ENCODE results near the gene DIPK1B. TPM values are rescaled to one million over a fixed set of nuclear protein-coding genes. Genes with fewer than 3 reads are reported as not detected.

Gene DIPK1B
- total and polyA plus RNA-seq, 12 donors, result 15.7 to 37.9 (median 18.3) TPM

DNA sequence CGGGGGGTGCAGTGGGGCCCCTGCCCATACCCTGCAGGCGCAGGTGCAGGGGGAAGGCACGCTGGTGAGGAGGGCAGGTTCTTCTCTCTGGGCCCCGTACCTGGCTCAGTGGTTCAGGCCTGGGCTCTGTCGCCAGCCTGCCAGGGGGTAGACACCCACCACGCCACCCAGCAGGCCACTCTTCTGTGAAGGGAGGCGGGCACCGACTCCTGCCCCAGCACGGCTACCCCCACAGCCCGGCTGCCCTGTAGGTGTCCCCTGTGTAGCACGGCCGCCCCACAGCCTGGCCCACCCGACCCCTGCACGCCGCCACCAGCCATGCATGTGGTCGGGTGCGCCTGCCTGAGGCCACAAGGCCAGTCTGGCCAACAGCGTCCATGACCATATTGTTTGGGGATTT, 34.2 kb downstream of the DIPK1B start:
- ATAC-seq (peak in 1 of 8 donors; percentile 1), DNase-seq (no peak)
- peak overlapping the region in 6 of 10 donors; percentile 31 to 81 (median 58) for H3K27ac ChIP-seq
- H3K9me3 ChIP-seq, result peaks cover 0 to 6% (median 0%) of the 10 kb centered on the region in 11 donors
- H3K27me3 ChIP-seq, result peaks cover 0 to 21% (median 16%) of the 10 kb centered on the region in 7 donors
- no peak overlapping the region for H3K4me3 ChIP-seq
- intact Hi-C loops (cut with DNase I), result no loop called here
- WGBS, 2 donors, result 93 to 94% methylated on average over 18 of the region's 18 CpGs
- TF ChIP-seq, protein P1, sequence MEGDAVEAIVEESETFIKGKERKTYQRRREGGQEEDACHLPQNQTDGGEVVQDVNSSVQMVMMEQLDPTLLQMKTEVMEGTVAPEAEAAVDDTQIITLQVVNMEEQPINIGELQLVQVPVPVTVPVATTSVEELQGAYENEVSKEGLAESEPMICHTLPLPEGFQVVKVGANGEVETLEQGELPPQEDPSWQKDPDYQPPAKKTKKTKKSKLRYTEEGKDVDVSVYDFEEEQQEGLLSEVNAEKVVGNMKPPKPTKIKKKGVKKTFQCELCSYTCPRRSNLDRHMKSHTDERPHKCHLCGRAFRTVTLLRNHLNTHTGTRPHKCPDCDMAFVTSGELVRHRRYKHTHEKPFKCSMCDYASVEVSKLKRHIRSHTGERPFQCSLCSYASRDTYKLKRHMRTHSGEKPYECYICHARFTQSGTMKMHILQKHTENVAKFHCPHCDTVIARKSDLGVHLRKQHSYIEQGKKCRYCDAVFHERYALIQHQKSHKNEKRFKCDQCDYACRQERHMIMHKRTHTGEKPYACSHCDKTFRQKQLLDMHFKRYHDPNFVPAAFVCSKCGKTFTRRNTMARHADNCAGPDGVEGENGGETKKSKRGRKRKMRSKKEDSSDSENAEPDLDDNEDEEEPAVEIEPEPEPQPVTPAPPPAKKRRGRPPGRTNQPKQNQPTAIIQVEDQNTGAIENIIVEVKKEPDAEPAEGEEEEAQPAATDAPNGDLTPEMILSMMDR (IDR thresholded peaks at IDR 0.05), result no peak
- peaks cover 18 to 56% (median 34%) of the 10 kb centered on the region in 9 donors for H3K4me1 ChIP-seq
- H3K36me3 ChIP-seq, result no peaks in the 10 kb centered on the region

DNA sequence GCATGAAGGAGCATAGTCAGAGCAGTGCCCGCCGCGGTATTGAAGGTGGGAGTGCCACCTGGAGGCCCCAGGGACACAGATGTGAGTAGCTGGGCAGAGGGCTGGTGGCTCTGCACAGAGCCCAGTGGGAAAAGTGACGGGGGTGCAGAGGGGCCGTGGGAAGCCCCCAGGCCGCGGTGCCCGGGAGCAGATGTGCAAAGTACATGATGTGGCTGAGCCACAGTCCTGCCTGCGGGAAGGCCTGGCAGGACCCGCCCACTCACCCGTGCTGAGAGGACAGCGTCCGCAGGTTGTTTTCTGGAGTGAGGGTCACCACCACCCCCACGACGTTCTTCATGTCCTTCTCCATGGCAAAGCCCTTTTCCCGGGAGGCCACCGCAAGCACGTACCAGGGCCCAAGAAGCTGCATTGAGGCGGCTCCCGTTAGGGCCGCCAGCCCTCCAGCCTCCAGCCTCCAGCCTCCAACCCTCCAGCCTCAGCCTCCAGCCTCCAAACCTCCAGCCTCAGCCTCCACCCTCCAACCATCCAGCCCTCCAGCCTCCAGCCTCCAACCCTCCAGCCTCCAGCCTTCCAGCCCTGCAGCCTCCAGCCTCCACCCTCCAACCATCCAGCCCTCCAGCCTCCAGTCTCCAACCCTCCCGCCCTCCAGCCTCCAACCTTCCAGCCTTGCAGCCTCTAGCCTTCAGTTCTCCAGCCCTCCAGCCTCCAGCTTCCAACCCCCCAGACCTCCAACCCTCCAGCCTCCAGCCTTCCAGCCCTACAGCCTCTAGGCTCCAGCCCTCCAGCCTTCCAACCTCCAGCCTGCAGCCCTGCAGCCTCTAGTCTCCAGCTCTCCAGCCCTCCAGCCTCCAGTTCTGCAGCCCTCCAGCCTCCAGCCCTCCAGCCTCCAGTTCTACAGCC, 35.0 kb downstream of the DIPK1B start:
- TF ChIP-seq, protein P1 (IDR thresholded peaks at IDR 0.05), result no peak
- no peaks in the 10 kb centered on the region for H3K36me3 ChIP-seq
- peaks cover 13 to 48% (median 30%) of the 10 kb centered on the region in 9 donors for H3K4me1 ChIP-seq
- ATAC-seq, result no peak
- intact Hi-C loops (cut with DNase I), result no loop called here
- no peak overlapping the region for H3K4me3 ChIP-seq
- H3K27me3 ChIP-seq, result peaks cover 0 to 14% (median 8%) of the 10 kb centered on the region in 7 donors
- 91 to 93% methylated on average over 22 of the region's 22 CpGs for WGBS, 2 donors
- peaks cover 0 to 14% (median 0%) of the 10 kb centered on the region in 11 donors for H3K9me3 ChIP-seq
- no peak for DNase-seq
- H3K27ac ChIP-seq, result peak overlapping the region in 4 of 10 donors; percentile 31 to 81 (median 66)

DNA sequence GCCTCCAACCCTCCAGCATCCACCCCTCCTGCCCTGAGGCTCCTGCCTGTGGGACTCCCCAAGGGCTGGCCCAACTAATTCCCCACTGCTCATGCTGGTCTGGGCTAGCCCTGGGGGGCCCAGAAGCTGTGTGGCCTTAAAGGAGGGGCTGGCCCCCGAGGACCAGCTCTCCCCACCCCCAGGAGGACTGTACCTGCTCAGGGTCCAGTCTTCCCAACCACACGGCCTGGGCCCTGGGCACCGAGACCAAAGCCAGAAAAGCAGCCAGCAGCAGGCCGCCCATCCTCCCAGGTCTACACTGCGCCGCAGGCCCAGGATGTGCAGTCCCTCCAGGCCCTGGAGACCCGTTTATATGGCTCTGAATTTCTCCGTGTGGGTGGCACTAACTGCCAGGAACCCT, 35.8 kb downstream of the DIPK1B start, which contains the start of gene LCN6:
Gene LCN6, minus strand, starts transcription at position 325 of the 400 bp plus-strand sequence. Its CDS starts 42 bp downstream, at position 283.
- DNase-seq, result no peak
- H3K4me3 ChIP-seq, result no peak within 1 kb of the TSS
- intact Hi-C loops (cut with DNase I), result no loop called here
- no peaks in the 10 kb centered on the region for H3K36me3 ChIP-seq
- H3K27ac ChIP-seq, result peak within 1 kb of the TSS in 9 of 10 donors; percentile 31 to 84 (median 59)
- 68 to 76% methylated on average over 8 of the region's 8 CpGs for WGBS, 2 donors
- H3K9me3 ChIP-seq, result peaks cover 0 to 15% (median 0%) of the 10 kb centered on the region in 11 donors
- TF ChIP-seq, protein P1 (IDR thresholded peaks at IDR 0.05), result no peak
- peak in 3 of 8 donors; percentile 4 to 13 (median 7) for ATAC-seq
- peaks cover 0 to 6% (median under 1%) of the 10 kb centered on the region in 7 donors for H3K27me3 ChIP-seq
- peaks cover 12 to 41% (median 25%) of the 10 kb centered on the region in 9 donors for H3K4me1 ChIP-seq
